PC-3 (cell line): ENCODE data around the gene PTPRQ. TPM values are rescaled to one million over a fixed set of nuclear protein-coding genes. Genes with fewer than 3 reads are reported as not detected.

Experiments
- ATAC-seq: fragments of 200-7000 bp; cut with Tn5 transposase; 2 replicates; pipeline ENCODE4 v1.9.1; 2020; ENCODE audit warnings: mild to moderate bottlenecking, moderate library complexity
- BruUV-seq: library from RNA; stranded (reverse); fragments of 400-500 nt; replicated peaks from 2 replicates; lab custom pipeline; 2021; lab: Mats Ljungman, UMichigan
- CTCF ChIA-PET: fragments of 300-600 bp; sonication (Branson Sonifier 250); formaldehyde crosslinking; loops from one replicate; lab custom pipeline; 2022; ENCODE audit warnings: antibody characterized with exemption; lab: Charles Lee
- POLR2A ChIA-PET: fragments of 300-600 bp; sonication (Branson Sonifier 250); formaldehyde crosslinking; loops from one replicate; lab custom pipeline; 2022; ENCODE audit warnings: antibody characterized with exemption; ENCODE audit not compliant: unreplicated experiment; lab: Charles Lee
- DNase-seq: peaks from one replicate; pipeline ENCODE4 v3.0.0-alpha.2; 2015
- H2AFZ ChIP-seq: fragments of 300-600 bp; sonication (generic); 2 replicates; pipeline ENCODE4 v1.6.0; 2016; ENCODE audit warnings: antibody characterized with exemption, low read length
- H3F3A ChIP-seq: fragments of 300-600 bp; sonication (generic); one replicate; pipeline ENCODE4 v1.6.0; 2017; ENCODE audit warnings: antibody characterized with exemption, low read length, control low read depth, mild to moderate bottlenecking; ENCODE audit not compliant: unreplicated experiment
- H3K27ac ChIP-seq: fragments of 300-600 bp; sonication (generic); 2 replicates; pipeline ENCODE4 v1.5.1; 2016; ENCODE audit warnings: mild to moderate bottlenecking, low read length
- H3K27me3 ChIP-seq: fragments of 300-600 bp; sonication (generic); 2 replicates; pipeline ENCODE4 v1.6.1; 2016; ENCODE audit warnings: low read length, mixed read lengths
- H3K36me3 ChIP-seq: fragments of 300-600 bp; sonication (generic); 2 replicates; pipeline ENCODE4 v1.6.1; 2016; ENCODE audit warnings: low read depth, mixed run types, low read length, mixed read lengths
- H3K4me1 ChIP-seq: fragments of 300-600 bp; sonication (generic); 2 replicates; pipeline ENCODE4 v1.5.1; 2016; ENCODE audit warnings: low read length; ENCODE audit not compliant: insufficient read depth
- H3K4me2 ChIP-seq: fragments of 300-600 bp; sonication (generic); 2 replicates; pipeline ENCODE4 v1.6.0; 2016; ENCODE audit warnings: low read length
- H3K4me3 ChIP-seq: fragments of 300-600 bp; sonication (generic); 2 replicates; pipeline ENCODE4 v1.5.1; 2016; ENCODE audit warnings: mild to moderate bottlenecking, low read length, mixed read lengths
- H3K79me2 ChIP-seq: fragments of 300-600 bp; sonication (generic); 2 replicates; pipeline ENCODE4 v1.6.1; 2017; ENCODE audit warnings: low read length, mixed read lengths
- H3K9ac ChIP-seq: fragments of 300-600 bp; sonication (generic); 2 replicates; pipeline ENCODE4 v1.6.0; 2016; ENCODE audit warnings: mild to moderate bottlenecking, low read length
- H3K9me2 ChIP-seq: fragments of 300-600 bp; sonication (generic); replicated peaks from 2 replicates; pipeline ENCODE4 v1.6.1; 2016; ENCODE audit warnings: mixed run types, low read length, mixed read lengths
- H3K9me3 ChIP-seq: fragments of 300-600 bp; sonication (generic); 2 replicates; pipeline ENCODE4 v1.6.1; 2016; ENCODE audit warnings: low read length, mixed read lengths
- H4K20me1 ChIP-seq: fragments of 300-600 bp; sonication (generic); 2 replicates; pipeline ENCODE4 v1.6.1; 2016; ENCODE audit warnings: low read length, mixed read lengths
- EZH2 ChIP-seq: fragments of 300-600 bp; sonication (generic); IDR thresholded peaks from one replicate; pipeline ENCODE4 v1.6.1; 2017; ENCODE audit warnings: antibody characterized with exemption, mild to moderate bottlenecking, low read length; ENCODE audit not compliant: unreplicated experiment
- EZH2phosphoT487 ChIP-seq: fragments of 300-600 bp; sonication (generic); IDR thresholded peaks from 2 replicates; pipeline ENCODE4 v1.6.1; 2018; ENCODE audit warnings: mild to moderate bottlenecking, antibody characterized with exemption, low read length, borderline replicate concordance
- intact Hi-C: fragments of 100-400 bp; cut with micrococcal nuclease; formaldehyde crosslinking; loops from 2 replicates; pipeline ENCODE4 v1.9.0; 2023
- total RNA-seq: library from RNA; depleted of rRNA; stranded (reverse); fragments of >200 nt; gene quantifications from 2 replicates; pipeline ENCODE4 v1.2.3, GENCODE V29; 2014
- TF ChIP-seq, protein P1 (sequence below): fragments of 300-600 bp; sonication (generic); conservative IDR thresholded peaks from 2 replicates; pipeline ENCODE4 v1.5.1; 2017; ENCODE audit warnings: antibody characterized with exemption, low read depth, mild to moderate bottlenecking, low read length

Gene PTPRQ
- total RNA-seq, 1 experiment from 2014 or later, result 0.07 TPM

GRCh38 chr12:80720516-80720915 lies 276.5 kb downstream of the PTPRQ start:
- Histone ChIP-seq H3K27me3 (peaks cover 56% of the 10 kb centered on the region), H3F3A (no peaks in the 10 kb centered on the region), H3K9me3 (no peaks in the 10 kb centered on the region), H3K36me3 (no peaks in the 10 kb centered on the region), H3K4me3 (no peak overlapping the region), H3K4me1 (no peaks in the 10 kb centered on the region), H3K9me2 (no peaks in the 10 kb centered on the region), H4K20me1 (no peaks in the 10 kb centered on the region), H3K4me2 (no peak overlapping the region), H2AFZ (no peak overlapping the region), H3K79me2 (no peaks in the 10 kb centered on the region), H3K27ac (no peak overlapping the region), H3K9ac (no peak overlapping the region)
- no TSS peak for BruUV-seq
- DNase-seq (no peak), ATAC-seq (no peak)
- CTCF ChIA-PET, result no interaction called here
- intact Hi-C loops, result no loop called here
- TF ChIP-seq, protein P1, sequence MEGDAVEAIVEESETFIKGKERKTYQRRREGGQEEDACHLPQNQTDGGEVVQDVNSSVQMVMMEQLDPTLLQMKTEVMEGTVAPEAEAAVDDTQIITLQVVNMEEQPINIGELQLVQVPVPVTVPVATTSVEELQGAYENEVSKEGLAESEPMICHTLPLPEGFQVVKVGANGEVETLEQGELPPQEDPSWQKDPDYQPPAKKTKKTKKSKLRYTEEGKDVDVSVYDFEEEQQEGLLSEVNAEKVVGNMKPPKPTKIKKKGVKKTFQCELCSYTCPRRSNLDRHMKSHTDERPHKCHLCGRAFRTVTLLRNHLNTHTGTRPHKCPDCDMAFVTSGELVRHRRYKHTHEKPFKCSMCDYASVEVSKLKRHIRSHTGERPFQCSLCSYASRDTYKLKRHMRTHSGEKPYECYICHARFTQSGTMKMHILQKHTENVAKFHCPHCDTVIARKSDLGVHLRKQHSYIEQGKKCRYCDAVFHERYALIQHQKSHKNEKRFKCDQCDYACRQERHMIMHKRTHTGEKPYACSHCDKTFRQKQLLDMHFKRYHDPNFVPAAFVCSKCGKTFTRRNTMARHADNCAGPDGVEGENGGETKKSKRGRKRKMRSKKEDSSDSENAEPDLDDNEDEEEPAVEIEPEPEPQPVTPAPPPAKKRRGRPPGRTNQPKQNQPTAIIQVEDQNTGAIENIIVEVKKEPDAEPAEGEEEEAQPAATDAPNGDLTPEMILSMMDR, result no peak
- TF ChIP-seq EZH2phosphoT487, result no peak
- POLR2A ChIA-PET, result no interaction called here

DNA sequence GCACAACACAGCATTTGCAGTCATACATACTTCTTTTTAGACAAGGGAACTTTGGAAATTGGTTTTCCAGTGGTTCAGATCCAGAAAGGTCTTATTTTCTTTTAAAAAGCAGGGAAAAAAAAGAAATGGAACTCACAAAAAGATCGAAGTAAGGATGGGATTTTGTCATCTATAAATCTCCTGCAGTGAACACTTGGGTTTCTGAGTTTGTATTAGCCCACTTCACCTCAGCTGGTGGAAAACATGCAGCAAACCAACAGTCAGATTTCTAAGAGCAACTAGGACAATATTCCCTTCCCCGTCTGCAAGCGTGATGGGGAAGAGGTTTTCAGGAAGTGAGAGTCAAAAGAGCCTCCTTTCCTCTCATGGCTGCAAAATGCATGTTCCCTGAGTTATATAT lies 277.3 kb downstream of the PTPRQ start:
- no peak overlapping the region for H3K9ac ChIP-seq
- H3K4me1 ChIP-seq, result no peaks in the 10 kb centered on the region
- no peaks in the 10 kb centered on the region for H3K36me3 ChIP-seq
- no TSS peak for BruUV-seq
- H3K9me2 ChIP-seq, result no peaks in the 10 kb centered on the region
- no peaks in the 10 kb centered on the region for H4K20me1 ChIP-seq
- no peaks in the 10 kb centered on the region for H3K9me3 ChIP-seq
- ATAC-seq (no peak), DNase-seq (no peak)
- CTCF ChIA-PET, result no interaction called here
- no peaks in the 10 kb centered on the region for H3F3A ChIP-seq
- no peak overlapping the region for H3K4me3 ChIP-seq
- H3K27ac ChIP-seq, result no peak overlapping the region
- no peak overlapping the region for H3K4me2 ChIP-seq
- H3K27me3 ChIP-seq, result peaks cover 49% of the 10 kb centered on the region
- intact Hi-C loops, result no loop called here
- no peaks in the 10 kb centered on the region for H3K79me2 ChIP-seq
- TF ChIP-seq EZH2, result no peak
- TF ChIP-seq EZH2phosphoT487, result no peak
- TF ChIP-seq, protein P1, result no peak
- no peak overlapping the region for H2AFZ ChIP-seq
- POLR2A ChIA-PET, result no interaction called here
